Ovary (tissue), 9 donors: Measurements from ENCODE around the gene DHDH. TPM values are rescaled to one million over a fixed set of nuclear protein-coding genes. Genes with fewer than 3 reads are reported as not detected.
"Not testable (repeated sequence)": the region's sequence is repeated elsewhere in the genome, so short reads cannot be mapped to it uniquely, and the experiment has no call there.

Source experiments
- DNase-seq, 5 donors: peaks; one replicate each; pipeline ENCODE4 v3.0.0-alpha.2; 2019 to 2020
- H3K27ac ChIP-seq, 2 donors: fragments of 200-600 bp; one replicate each; pipeline versions ENCODE4 v1.5.1 to v1.8.0; 2019 to 2022
- H3K27me3 ChIP-seq: fragments of 200-600 bp; one replicate; pipeline ENCODE4 v1.8.0; 2022
- H3K36me3 ChIP-seq: fragments of 200-600 bp; sonication (generic); one replicate; pipeline ENCODE4 v1.5.1; 2019
- H3K4me1 ChIP-seq: one replicate; pipeline ENCODE4 v1.8.1; 2013; ENCODE audit warnings: mild to moderate bottlenecking, moderate library complexity; ENCODE audit not compliant: insufficient read depth
- H3K4me3 ChIP-seq: fragments of 200-600 bp; sonication (generic); one replicate; pipeline ENCODE4 v1.5.1; 2017
- H3K9me3 ChIP-seq, 2 donors: fragments of 200-600 bp in 1 of 2; sonication (generic) in 1 of 2; one replicate each; pipeline versions ENCODE4 v1.5.1 to v1.8.1; 2013 to 2019; ENCODE audit warnings: mild to moderate bottlenecking in 1 of 2, moderate library complexity in 1 of 2
- CTCF ChIP-seq, 3 donors: fragments of 450-650 bp in 2 of 3; fragments of 200-600 bp in 1 of 3; IDR thresholded peaks; one replicate each; pipeline versions ENCODE4 v1.5.1 to v1.8.0; 2016 to 2022; ENCODE audit warnings: antibody characterized with exemption in 3 of 3, mild to moderate bottlenecking in 1 of 3
- EP300 ChIP-seq: sonication (generic); formaldehyde crosslinking; IDR thresholded peaks from one replicate; pipeline ENCODE4 v1.6.1; 2017; ENCODE audit warnings: antibody characterized with exemption
- POLR2A ChIP-seq: fragments of 450-650 bp; IDR thresholded peaks from one replicate; pipeline ENCODE4 v1.6.1; 2017; ENCODE audit warnings: antibody characterized with exemption, mild to moderate bottlenecking, moderate library complexity
- WGBS, 3 donors: extraction: QIAGEN DNeasy Blood & Tissue Kit in 1 of 3; methylation state at CpG; one replicate each; pipeline versions ENCODE4 v1.1.5 to v1.1.7; 2013 to 2017; 5-methylcytosine and 5-hydroxymethylcytosine counted together
- intact Hi-C, 4 donors: fragments of 100-400 bp; cut with DNase I; formaldehyde crosslinking; loops; one replicate each; pipeline versions ENCODE4 v1.11.0 to v1.15.1; 2022 to 2023
- polyA plus RNA-seq, 2 donors: library from polyadenylated mRNA; stranded (reverse); fragments of 200-250 nt in 1 of 2; fragments of 350-450 nt in 1 of 2; fragmentation: Illumina TruSeq in 1 of 2; extraction: RNeasy Lipid Tissue Mini Kit (QIAGEN cat#74804) in 1 of 2; gene quantifications; one replicate each; pipeline ENCODE4 v1.2.3, GENCODE V29; 2013 to 2014
- total RNA-seq, 7 donors: library from RNA; depleted of rRNA in 2 of 7; stranded (reverse); fragments of >200 nt in 2 of 7; fragmentation: NEBNext Ultra II Directional in 3 of 7; extraction: Animal tissue kit (Norgen Biotek cat#: 25700) in 3 of 7; gene quantifications; one replicate each; pipeline versions ENCODE4 v1.1.0 to v1.2.4, GENCODE V29; 2016 to 2023
- donor health status: DM: no; HTN: no; CAD: no; lungs with moderate emphysema.
- donor health status: DM: no; HTN: no; CAD: no.
- donor health status: Bipolar disorder and iron deficiency.
- donor health status: DM: yes; HTN: yes; CAD: no.
- donor health status: DM: no; HTN: no; CAD: no.
- donor health status: DM: yes; HTN: yes; CAD: no.

The DHDH gene
- total and polyA plus RNA-seq, 9 donors, result 0.28 to 0.78 (median 0.67) TPM; not detected in 4

- no peaks in the 10 kb centered on the region for H3K9me3 ChIP-seq
- no peaks in the 10 kb centered on the region for H3K27me3 ChIP-seq
- H3K4me1 ChIP-seq, result no peaks in the 10 kb centered on the region
- TF ChIP-seq EP300 (no peak), POLR2A (no peak), CTCF (IDR thresholded peaks at IDR 0.05) (no peak)
- DNase-seq, result no peak
- 87 to 92% (median 88%) methylated on average over 14 of the region's 14 CpGs for WGBS, 3 donors
- intact Hi-C loops, result loop anchor here in 1 of 4 donors (10.0 kb wide), 1 partner anchor 57 kb away; the partner anchor contains the start of gene FTL
- no peaks in the 10 kb centered on the region for H3K36me3 ChIP-seq
- H3K27ac ChIP-seq, result no peak overlapping the region
- no peak overlapping the region for H3K4me3 ChIP-seq
These were observed 25.8 kb upstream of the DHDH start for GRCh38 chr19:48907671-48908070.

- not testable (repeated sequence) for H3K27me3 ChIP-seq, H3K27ac ChIP-seq, H3K9me3 ChIP-seq, H3K36me3 ChIP-seq, H3K4me3 ChIP-seq, DNase-seq, H3K4me1 ChIP-seq
- intact Hi-C loops, result loop anchor here in 1 of 4 donors (10.0 kb wide), 1 partner anchor 55 kb away; the partner anchor contains the start of gene FTL
- 94 to 96% (median 95%) methylated on average over 11 of the region's 11 CpGs for WGBS, 3 donors
These were observed 23.9 kb upstream of the DHDH start for GRCh38 chr19:48909424-48910077.

- Histone ChIP-seq H3K36me3 (no peaks in the 10 kb centered on the region), H3K4me3 (no peak overlapping the region), H3K27ac (no peak overlapping the region), H3K9me3 (no peaks in the 10 kb centered on the region), H3K27me3 (no peaks in the 10 kb centered on the region), H3K4me1 (no peaks in the 10 kb centered on the region)
- DNase-seq, result no peak
- TF ChIP-seq CTCF (IDR thresholded peaks at IDR 0.05), result no peak
- no peak for TF ChIP-seq POLR2A
- no peak for TF ChIP-seq EP300
- WGBS, 3 donors, result 77 to 92% (median 89%) methylated on average over 2 of the region's 2 CpGs
- intact Hi-C loops, result no loop called here
These were observed 22.7 kb upstream of the DHDH start for GRCh38 chr19:48910803-48911202.

- Histone ChIP-seq H3K4me3 (no peak overlapping the region), H3K9me3 (no peaks in the 10 kb centered on the region), H3K27ac (no peak overlapping the region), H3K27me3 (no peaks in the 10 kb centered on the region), H3K4me1 (no peaks in the 10 kb centered on the region), H3K36me3 (no peaks in the 10 kb centered on the region)
- TF ChIP-seq POLR2A, result no peak
- TF ChIP-seq EP300, result no peak
- no peak for TF ChIP-seq CTCF (IDR thresholded peaks at IDR 0.05)
- 86 to 92% (median 87%) methylated on average over 9 of the region's 9 CpGs for WGBS, 3 donors
- intact Hi-C loops, result no loop called here
- no peak for DNase-seq
These were observed 20.2 kb upstream of the DHDH start for GRCh38 chr19:48913114-48913889.

- Histone ChIP-seq H3K4me3 (no peak overlapping the region), H3K9me3 (no peaks in the 10 kb centered on the region), H3K27ac (no peak overlapping the region), H3K4me1 (no peaks in the 10 kb centered on the region), H3K27me3 (no peaks in the 10 kb centered on the region), H3K36me3 (no peaks in the 10 kb centered on the region)
- intact Hi-C loops, result no loop called here
- WGBS, 3 donors, result 89 to 93% (median 91%) methylated on average over 8 of the region's 8 CpGs
- DNase-seq, result no peak
- no peak for TF ChIP-seq CTCF (IDR thresholded peaks at IDR 0.05)
- TF ChIP-seq EP300, result no peak
- no peak for TF ChIP-seq POLR2A
These were observed 19.3 kb upstream of the DHDH start for GRCh38 chr19:48914181-48914580.
